Activated CD8-positive, alpha-beta memory T cell treated with anti-CD3 and anti-CD28 coated beads, Interleukin-2, amount 50 U/mL, for 24 hours (primary cell): ENCODE measurements around the gene IL5RA.

ENCODE experiments used
- DNase-seq: peaks from one replicate; pipeline ENCODE4 v3.0.0-alpha.2; 2020; ENCODE audit errors: extremely low read depth

The IL5RA gene

DNA sequence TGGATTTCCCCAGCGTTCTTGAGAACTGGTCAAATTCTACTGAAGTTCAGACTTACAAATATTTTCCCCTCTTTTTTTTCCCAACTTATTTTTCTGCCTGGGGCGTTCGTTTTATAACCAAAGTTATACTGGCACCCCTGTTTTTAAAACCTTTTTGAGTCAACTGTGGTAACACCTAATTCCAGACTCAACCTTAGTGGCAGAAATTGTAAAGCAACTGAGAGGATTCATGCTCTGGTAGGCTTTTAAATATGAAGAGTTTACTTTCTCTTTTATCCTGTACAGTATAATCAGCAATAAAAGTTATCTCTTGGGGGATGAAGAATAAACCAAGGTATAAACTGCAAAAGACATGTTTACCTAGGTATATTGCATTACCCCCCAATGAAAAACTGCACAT lies 2.3 kb downstream of the IL5RA start:
- no peak for DNase-seq

GRCh38 chr3:3107181-3107580 lies 3.0 kb downstream of the IL5RA start:
- no peak for DNase-seq

DNA sequence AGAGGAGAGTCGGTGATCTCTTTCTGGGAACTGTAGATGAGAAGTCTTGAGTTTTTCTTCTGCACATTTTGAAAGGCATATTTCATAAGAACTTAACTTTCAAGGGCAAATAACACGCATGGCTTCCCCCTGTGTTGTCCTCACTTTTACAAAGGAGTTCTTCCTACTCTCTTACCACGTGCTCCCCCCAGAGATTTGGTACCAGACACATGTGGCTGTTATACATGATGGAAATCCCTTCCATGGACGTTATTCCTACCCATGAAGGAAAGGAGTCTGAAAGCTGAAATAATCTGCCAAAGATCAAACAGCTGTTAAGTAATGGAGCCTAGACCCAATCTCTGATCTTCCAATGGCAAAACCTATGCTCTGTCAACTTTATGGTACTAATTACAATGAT lies 4.4 kb downstream of the IL5RA start:
- DNase-seq = no peak

DNA sequence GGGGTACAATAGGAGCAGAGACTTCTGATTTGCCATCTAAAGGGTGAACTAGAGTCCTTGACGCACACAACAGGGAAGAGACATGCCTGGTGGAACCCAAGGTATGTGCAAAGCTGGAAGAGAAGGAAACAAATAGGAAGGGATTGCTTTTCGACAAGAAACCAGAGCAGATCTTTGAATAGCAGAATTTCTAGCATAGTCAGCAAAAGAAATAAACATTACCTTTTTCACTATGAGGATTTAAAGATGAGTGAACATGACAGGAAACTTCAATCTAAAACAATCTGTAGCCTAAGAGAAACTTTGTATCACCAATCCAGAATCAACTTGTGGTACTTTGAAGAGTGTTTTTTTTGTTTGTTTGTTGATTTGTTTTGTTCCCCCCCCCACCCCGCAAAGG lies 4.9 kb downstream of the IL5RA start:
- no peak for DNase-seq

- no peak for DNase-seq
These were observed 7.4 kb downstream of the IL5RA start for GRCh38 chr3:3102751-3103150.

DNA sequence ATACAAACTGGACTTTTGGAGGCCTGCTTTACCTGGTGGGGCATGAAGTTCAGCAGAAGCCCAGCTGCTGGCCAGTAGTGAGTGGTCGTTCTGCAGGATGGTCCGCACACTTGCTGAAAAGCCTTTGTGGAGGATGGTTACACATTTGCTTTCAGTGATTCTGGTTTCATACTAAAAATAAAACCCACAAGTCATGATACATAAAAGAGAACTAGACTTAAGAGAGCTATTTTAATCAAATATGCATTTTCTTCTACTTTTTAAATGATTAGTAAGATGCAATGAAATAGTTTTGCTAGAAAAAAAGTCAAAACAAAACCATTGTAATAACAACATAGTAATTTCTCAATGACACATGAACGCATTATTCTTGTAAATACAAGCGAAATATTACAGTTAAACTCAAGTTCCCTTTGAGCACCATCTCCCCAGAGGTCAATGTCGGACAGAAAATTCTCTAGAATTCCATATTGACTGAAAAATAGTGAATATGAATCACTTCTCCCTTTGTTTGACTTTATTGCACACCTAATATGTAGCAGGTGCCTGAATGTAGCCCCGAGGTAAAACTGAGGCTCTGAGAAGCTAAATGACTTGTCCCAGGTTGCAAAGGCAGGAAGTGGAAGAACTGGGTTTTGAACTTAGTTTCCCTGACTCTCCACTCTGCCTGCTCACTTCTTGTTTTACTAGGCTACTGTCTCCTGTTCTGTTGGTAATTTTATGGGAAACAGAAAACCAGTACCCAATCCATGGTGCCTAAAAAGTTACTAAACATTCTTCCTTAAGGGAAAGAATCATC lies 8.3 kb downstream of the IL5RA start:
- no peak for DNase-seq

DNA sequence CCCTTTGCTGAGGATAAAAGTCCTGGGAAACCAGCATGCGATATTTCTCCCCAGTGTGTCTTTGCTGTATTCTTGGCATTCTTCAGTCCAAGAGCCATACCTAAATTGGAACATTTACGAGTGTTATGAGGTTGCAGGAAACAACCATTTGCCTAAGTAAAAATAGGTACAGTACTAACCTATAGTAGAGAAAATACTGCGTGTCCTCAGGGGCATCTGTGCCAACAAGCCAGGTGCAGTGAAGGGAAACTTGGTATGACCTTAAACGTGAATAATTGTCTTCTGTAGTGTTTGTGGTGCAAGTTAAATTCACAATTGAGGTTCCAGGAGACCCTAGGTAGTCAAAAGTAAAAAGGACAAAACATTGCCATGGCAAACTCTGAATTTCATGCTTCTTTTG lies 12.2 kb downstream of the IL5RA start:
- no peak for DNase-seq

DNA sequence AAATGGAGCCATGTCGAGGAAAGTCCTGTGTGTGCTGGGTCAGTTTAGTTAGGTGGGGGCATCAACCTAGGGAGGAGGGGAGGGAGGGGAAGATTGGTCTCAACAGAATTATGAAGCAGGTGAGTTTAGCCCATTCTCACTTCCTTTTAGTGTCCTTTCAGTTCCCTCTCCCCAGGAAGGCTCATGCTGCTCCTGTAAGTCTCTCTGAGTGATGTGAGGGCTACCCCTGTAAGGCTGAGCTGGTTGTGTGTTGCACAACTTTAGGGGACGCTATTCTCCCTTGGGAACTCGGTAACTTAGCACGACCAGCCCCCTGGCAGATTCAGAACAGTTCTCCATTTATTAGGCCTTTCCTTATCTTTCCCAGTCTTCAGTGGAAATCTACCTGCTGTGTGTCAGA lies 21.2 kb downstream of the IL5RA start:
- DNase-seq = no peak

- no peak for DNase-seq
These were observed 22.3 kb downstream of the IL5RA start for GRCh38 chr3:3087716-3088465.

DNA sequence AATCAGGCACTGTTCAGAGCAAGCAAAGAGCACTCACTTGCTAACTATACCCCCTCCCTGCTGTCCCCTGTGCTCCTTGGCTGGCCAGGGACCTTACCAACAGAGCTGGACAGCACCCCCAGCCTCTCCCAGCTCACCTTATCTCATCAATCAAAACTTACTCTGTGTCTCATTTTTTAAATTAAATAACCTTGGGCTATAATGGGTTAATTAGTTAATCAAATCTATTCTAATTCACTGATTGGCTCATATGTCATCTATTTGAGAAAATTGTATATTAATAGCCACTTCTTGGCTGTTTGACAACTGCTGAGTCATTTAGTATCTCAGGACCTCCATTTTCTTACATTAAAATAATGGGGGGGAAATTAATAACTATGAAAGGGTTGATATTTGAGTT lies 22.9 kb downstream of the IL5RA start:
- no peak for DNase-seq

GRCh38 chr3:3086239-3086638 lies 23.9 kb downstream of the IL5RA start:
- no peak for DNase-seq

DNA sequence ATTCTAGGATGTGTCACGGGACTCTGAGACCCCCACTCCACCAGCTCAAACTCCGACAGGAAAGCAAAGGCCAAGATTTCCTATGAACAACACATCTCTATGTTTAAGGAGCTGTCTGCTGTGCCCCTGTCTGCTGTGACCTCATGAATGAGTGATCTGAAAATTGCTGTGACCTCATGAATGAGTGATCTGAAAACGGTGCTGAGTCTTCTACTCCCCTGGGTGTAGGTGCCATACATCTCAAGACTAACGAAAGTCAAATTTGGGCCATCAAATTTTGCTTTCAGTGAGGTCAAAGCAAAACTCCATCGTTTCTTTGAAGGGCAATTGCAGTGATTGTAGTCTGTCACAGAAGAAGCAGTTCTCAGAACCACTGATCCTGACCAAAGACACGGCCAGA lies 24.4 kb downstream of the IL5RA start:
- DNase-seq = no peak

GRCh38 chr3:3084890-3085289 lies 25.3 kb downstream of the IL5RA start:
- no peak for DNase-seq

GRCh38 chr3:3082234-3082924 lies 27.8 kb downstream of the IL5RA start:
- no peak for DNase-seq

DNA sequence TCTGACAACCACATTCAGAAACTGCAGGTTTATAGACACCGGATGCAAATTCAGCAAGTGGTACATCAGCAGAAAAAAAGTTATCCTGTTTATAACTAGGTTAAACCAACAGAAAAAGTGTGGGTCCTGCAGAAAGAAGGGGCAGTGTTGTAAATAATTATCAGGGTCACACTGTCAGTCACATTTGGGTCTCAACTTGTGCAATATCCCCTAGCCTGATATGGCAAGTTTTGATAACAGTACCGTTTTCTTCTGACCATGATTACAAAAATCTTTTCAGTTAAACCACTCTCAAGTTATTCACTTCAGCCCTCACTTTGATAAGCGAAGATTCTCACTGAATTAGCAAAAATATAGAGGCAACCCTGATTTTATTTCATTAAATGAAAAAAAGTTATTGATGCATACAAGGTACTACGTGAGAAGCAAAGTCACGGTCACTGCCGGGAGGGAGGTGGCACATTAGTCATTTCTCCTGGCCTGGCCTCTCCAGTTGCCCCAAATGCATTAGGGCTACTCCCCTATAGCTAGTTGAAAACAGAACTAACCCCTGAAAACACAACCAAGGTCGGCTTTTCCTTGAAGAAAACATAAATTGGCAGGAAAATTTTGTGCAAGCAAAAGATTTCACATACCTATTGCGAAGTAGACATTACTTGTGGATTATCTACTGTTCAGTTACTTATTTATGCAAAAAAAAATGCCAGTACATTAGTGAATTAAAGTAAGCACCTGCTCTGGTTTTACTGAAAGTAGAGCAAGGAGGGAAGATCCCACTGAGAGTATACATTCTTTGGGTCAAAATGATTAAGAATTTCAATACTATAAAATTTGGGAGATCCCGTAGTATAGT lies 28.6 kb downstream of the IL5RA start:
- no peak for DNase-seq

DNA sequence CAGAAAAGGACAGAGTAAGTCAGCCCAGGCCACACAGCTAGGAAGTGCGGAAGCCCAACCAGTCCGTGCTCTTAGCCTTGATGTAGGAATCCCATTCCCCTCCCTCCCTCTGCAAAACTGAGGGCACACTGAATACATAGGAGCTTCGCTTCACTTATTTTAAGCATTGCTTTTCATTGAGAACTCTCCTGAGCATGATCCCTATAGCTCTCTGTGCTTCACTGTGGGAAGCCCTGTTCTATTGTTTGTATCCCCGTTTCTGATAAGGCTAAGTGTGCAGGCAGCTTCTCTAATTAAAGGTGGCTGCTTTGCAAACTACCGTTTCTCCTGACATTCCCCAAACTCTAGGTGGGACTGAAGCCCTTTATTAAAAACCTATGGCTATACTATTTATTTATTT lies 29.9 kb downstream of the IL5RA start:
- DNase-seq = no peak

DNA sequence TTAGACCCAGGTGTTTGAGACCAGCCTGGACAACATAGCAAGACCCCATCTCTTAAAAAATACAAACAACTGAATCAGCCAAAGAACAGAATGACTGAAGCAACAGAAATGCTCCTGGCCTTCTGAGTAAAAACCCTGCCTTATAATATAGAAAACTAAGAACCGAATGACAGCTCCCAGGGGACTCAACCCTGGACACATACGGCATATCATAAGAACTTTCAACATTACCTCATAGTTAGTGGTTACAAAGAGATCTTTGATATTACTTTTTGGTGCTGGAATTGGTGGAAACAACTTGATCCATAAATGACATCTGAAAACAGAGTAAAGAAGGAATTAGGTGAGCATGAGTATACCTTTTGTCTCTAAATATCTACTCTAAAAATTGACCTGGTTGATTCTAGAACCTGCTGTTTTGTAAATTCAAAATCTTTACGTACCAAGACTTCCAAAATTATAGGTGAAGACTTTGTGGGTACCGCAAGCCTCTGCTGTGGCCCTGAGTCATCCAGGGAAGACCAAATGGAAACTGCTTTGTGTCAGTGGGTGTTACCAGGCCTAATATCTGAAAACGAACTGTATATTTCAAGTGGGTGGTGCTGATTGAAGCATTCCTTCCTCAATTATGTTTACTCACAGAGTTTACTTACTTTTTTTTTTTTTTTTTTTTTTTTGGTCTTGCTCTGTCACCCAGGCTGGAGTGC lies 35.5 kb downstream of the IL5RA start:
- no peak for DNase-seq

DNA sequence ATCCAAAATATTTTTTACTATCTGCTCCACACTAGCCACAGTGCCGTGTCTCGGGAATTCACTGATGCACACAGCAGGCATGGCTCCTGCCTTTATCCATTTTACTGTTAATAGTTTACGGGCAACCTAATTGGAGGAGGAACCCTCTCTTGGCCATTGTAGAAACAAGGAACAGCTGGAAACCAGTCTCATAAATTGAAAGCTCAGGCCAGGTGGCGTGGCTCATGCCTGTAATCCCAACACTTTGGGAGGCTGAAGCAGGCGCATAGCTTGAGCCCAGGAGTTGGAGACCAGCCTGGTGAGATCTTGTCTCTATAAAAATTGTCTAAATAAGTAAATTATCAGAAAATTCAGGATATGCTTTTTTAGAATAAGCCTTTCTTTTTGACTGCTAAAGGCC lies 39.0 kb downstream of the IL5RA start:
- DNase-seq = no peak

GRCh38 chr3:3069723-3070122 lies 40.5 kb downstream of the IL5RA start:
- no peak for DNase-seq

DNA sequence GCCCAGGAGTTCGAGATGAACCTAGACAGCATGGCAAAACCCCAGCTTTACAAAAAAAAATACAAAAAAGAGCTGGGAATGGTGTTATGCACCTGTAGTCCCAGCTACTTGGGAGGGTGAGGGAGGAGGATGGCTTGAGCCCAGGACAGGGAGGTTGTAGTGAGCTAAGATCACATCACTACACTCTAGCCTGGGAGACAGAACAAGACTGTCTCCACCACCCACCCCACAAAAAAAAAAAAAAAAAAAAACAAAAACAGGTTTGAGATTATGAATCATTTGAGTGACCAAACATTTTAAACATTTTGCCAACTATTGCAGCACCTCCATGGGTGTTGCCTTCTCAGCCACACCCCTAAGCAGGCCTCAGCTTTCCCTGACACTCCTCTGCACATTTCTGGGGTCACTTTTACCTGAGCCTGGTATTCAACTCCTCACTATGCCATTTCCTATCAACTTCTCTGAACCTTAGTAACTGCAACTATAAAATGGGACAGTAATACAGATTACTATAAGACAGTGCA lies 41.8 kb downstream of the IL5RA start:
- no peak for DNase-seq

DNA sequence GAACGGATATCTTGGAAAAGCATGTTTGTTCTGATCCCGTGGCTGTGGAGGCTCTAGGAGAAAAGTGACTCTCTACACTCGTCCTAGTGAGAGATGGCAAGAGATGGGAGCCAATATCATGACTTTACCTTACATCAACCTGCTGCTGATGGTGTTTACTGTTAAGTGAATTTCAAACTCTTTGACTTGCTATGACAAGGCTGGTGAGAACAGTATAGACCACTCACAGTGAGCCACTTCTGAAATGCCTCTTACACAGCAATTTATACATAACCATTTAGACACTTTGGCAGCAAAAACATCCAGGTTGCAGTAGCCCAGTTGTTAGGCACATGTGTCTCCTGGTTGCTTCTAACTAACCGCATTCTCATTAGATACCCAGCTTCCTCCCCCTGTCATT lies 43.3 kb downstream of the IL5RA start:
- no peak for DNase-seq
